Measurements from ENCODE around the gene ENO4.

- TF ChIP-seq ZNF207 (IDR thresholded peaks at IDR 0.05; ENCODE audit: borderline replicate concordance) = no peak
- no peak for TF ChIP-seq CHD1 (IDR thresholded peaks at IDR 0.05; ENCODE audit: low read depth, low read length)
- TF ChIP-seq MYC (IDR thresholded peaks at IDR 0.05; ENCODE audit: insufficient read depth, insufficient read length, insufficient replicate concordance, low read length, severe bottlenecking) = no peak
- no peak for TF ChIP-seq POLR2A (IDR thresholded peaks at IDR 0.05; ENCODE audit: low read depth, low read length)
- TF ChIP-seq RAD21 (IDR thresholded peaks at IDR 0.05; ENCODE audit: insufficient read depth, low read depth, low read length) = no peak
- no peak for TF ChIP-seq RBBP5 (conservative IDR thresholded peaks at IDR 0.05)
- TF ChIP-seq ZNF592 (IDR thresholded peaks at IDR 0.05) = no peak
- no peak for TF ChIP-seq BHLHE40 (IDR thresholded peaks at IDR 0.05; ENCODE audit: borderline replicate concordance in 1 of 2, low read depth in 2 of 2, low read length in 1 of 2)
- no peak for TF ChIP-seq EP300 (IDR thresholded peaks at IDR 0.05; ENCODE audit: borderline replicate concordance in 1 of 2, control insufficient read depth in 1 of 2, low read depth in 2 of 2, low read length in 2 of 2)
- TF ChIP-seq TAF1 (IDR thresholded peaks at IDR 0.05; ENCODE audit: borderline replicate concordance, low read depth, low read length) = no peak
- TF ChIP-seq YBX1 (IDR thresholded peaks at IDR 0.05) = no peak
These were observed 4.0 kb downstream of the ENO4 start for GRCh38 chr10:116853287-116853686.
